CMK (cell line): ENCODE measurements around the gene ADGRE3.
"Not testable (repeated sequence)": the region's sequence is repeated elsewhere in the genome, so short reads cannot be mapped to it uniquely, and the experiment has no call there.

Source experiments
- DNase-seq: peaks from one replicate; pipeline ENCODE4 v3.0.0-alpha.2; 2010; ENCODE audit warnings: low read depth

ADGRE3 gene

GRCh38 chr19:14595558-14595957 is 79.1 kb downstream of the ADGRE3 start:
- DNase-seq = no peak

DNA sequence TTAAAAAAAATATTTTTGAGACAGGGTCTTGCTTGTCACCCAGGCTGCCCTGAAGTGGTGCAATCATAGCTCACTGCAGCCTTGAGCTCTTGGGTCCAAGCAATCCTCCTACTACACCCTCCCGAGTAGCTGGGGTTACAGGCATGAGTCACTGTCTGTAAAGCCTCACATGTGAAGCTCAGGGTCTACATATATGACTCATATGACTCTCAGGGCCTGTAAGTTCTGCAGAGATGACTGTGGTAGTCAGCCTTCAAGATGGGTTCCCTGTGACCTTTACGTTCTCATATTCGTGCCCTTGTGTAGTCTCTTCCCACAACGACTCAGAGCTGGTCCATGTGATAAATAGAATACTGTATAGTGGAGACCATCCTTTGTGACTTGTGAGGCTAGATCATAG is 85.2 kb downstream of the ADGRE3 start:
- DNase-seq = not testable (repeated sequence)

DNA sequence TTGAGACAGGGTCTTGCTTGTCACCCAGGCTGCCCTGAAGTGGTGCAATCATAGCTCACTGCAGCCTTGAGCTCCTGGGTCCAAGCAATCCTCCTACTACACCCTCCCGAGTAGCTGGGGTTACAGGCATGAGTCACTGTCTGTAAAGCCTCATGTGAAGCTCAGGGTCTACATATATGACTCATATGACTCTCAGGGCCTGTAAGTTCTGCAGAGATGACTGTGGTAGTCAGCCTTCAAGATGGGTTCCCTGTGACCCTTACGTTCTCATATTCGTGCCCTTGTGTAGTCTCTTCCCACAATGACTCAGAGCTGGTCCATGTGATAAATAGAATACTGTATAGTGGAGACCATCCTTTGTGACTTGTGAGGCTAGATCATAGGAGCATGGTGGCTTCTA is 89.5 kb downstream of the ADGRE3 start:
- not testable (repeated sequence) for DNase-seq

DNA sequence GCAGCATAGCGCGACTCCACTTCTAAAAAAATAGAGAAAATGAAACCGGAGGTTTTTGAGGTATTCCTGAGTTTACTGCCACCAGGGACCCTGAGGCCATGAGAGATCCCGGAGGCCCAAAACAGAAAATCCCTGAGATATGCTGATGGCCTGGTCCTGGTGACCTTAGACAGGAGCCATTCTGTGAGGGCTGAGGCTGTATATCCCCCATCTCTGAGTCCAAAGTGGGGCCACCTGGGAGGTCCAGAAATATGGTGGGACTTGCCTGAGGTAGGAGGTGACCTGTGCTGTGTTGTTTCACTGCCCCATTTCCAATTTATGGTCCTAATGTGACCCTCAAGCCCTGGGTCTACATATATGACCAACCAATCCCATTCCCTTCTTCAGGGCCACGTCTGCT is 90.3 kb downstream of the ADGRE3 start:
- DNase-seq = not testable (repeated sequence)

- DNase-seq = no peak
Observed at GRCh38 chr19:14582894-14583340, 91.7 kb downstream of the ADGRE3 start, which contains the start of gene CLEC17A. Gene CLEC17A (plus strand): TSS chr19:14583084. CDS start chr19:14583161, 77 bp downstream.

DNA sequence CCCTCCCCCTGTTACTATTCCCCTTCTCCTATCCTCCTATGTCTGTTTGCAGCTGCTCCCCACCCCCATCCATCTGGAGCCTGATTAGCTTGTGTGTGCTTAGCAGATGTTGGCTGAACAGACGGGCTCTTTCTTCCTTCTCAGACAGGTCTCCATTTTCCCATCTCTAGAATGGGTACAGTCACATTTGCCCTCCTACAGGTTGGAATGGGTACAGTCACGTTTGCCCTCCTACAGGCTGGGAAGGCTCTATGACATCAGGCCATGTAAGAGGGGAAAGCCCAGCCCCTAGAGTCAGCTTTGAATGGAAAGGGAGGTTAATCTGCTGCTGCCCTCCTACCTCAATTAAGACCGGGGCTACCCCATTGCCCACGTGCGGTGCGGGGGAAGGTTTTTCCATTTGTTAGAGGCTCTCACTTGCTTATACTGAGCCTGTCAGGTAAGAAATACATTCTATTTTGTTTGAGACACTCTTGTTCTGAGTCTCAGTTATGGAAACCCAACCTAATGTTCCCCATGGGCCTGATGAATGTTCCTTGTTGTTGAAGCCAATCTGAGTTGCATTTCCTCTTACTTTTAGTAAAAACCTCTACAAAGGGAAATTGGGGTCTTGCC is 93.9 kb downstream of the ADGRE3 start:
- DNase-seq = no peak

- no peak for DNase-seq
Observed at GRCh38 chr19:14577885-14578427, 96.7 kb downstream of the ADGRE3 start.

DNA sequence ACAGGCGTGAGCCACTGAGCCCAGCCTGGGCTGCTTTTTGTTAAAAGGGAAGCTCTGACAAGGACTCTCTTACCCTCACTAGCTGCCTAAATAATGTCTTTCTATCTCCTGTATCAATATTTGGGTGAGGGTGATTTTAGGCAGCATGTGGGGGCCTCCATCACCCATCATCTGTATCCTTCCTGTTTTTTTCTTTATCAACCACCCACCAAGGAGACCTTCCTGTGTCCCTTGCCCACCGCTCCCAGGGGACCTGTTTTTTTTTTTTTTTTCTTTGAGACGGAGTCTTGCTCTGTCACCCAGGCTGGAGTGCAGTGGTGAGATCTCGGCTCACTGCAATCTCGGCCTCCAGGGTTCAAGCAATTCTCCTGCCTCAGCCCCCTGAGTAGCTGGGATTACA is 97.4 kb downstream of the ADGRE3 start:
- DNase-seq = no peak

DNA sequence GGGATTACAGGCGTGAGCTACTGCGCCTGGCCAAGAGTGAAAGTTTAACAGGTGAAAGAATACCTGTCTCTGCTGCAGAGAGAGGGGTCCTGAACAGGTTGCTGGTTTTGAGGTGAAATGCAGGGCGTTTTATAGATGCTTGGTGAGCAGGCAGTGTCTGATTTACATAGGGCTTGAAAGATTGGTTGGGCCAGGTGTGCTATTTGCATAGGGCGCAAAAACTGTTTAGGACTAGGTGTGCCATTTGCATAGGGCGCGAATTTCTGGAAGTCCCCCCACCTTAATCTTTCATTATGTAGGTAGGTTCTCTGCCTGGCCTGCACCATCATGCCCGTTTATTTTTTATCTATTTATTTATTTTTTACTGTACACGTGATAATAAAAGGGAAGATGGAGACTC is 98.3 kb downstream of the ADGRE3 start:
- DNase-seq = no peak

GRCh38 chr19:14575428-14575980 is 99.1 kb downstream of the ADGRE3 start:
- no peak for DNase-seq

- peak; percentile 83 for DNase-seq
Observed at GRCh38 chr19:14571695-14572490, 102.8 kb downstream of the ADGRE3 start, which contains the start of gene NDUFB7. Gene NDUFB7 (minus strand): TSS chr19:14572066. CDS start chr19:14572000, 66 bp downstream.

GRCh38 chr19:14570864-14571527 is 103.6 kb downstream of the ADGRE3 start:
- no peak for DNase-seq
